UCSD-AML1 (cell line): ENCODE measurements around the gene KLHDC8A.
"Not testable (repeated sequence)": the region's sequence is repeated elsewhere in the genome, so short reads cannot be mapped to it uniquely, and the experiment has no call there.

Experiments used
- DNase-seq: peaks from one replicate; lab custom pipeline; 2025; ENCODE audit not compliant: unreplicated experiment; lab: John Stamatoyannopoulos, UW

KLHDC8A gene

GRCh38 chr1:205298191-205298994 lies 58.3 kb downstream of the KLHDC8A start:
- DNase-seq: no peak

DNA sequence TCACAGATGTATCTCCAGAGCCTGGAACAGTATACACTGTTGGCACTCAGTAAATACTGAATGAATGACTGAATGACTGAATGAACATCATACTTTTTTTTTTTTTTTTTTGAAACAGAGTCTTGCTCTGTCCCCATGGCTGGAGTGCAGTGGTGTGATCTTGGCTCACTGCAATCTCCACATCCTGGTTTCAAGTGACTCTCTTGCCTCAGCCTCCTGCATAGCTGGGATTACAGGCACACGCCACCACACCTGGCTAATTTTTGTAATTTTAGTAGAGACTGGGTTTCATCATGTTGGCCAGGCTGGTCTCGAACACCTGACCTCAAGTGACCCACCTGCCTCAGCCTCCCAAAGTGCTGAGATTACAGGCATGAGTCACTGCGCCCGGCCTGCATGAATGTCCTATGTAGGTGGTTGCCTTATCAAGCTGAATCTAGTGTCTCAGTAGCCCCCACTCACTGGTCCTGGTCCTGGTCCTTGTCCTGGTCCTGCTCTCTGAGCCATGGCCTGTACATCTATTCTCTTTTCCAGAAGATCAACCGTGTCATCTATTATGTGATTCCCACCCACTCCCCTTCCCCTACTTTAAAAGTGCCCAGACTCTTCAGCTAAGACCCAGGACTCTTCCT lies 59.1 kb downstream of the KLHDC8A start:
- not testable (repeated sequence) for DNase-seq

GRCh38 chr1:205296154-205296553 lies 60.6 kb downstream of the KLHDC8A start:
- DNase-seq: no peak

- no peak for DNase-seq
Observed at GRCh38 chr1:205294934-205295333, 61.8 kb downstream of the KLHDC8A start.

GRCh38 chr1:205294175-205294917 lies 62.4 kb downstream of the KLHDC8A start:
- no peak for DNase-seq

DNA sequence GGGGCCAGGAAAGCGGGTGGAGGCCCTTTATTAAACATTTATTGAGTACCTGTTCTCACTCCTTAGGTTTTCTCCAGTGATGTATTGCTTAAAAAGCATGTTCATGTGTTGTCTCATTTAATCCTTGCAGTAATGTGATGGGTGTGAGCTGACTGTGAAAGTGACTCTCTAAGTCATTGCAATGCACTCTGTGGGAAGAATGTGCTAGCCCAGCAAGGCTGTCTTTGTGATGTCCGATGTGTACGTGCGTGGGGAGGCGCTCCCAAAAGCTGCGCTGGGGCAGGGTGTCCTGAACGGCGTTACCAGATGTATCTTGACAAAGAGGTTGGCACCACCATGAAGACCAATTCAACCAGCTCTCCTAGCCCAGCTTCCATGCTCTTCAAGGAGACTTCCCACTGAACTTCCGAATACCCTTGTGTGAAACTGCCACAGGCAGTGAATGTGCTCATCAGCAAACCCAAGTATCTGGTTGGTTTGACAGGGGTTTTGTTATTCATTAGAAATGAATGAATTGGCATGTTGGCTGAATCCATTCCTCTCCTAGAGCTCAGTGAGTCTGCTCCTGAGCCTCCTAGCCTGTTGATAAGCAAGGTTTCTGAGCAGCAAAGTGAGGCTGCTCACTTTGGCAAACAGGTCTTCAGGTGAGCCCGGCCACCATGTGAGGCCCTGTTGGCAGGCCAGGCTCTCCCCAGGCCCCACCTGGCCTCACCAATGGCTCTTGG lies 63.2 kb downstream of the KLHDC8A start:
- DNase-seq: no peak

DNA sequence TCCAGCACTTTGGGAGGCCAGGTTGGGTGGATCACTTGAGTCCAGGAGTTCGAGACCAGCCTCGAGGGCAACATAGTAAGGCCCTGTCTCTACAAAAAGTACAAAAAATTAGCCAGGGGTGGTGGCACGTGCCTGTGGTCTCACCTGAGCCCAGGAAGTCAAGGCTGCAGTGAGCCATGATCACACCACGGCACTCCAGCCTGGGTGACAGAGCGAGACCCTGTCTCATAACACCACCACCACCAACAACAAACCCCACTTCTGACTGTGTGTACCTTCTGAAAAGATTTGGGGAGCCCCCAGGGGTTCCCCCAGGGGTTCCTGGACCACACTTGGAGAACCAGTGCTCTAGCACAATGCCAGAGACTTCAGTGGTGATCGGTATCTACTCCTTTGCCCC lies 65.1 kb downstream of the KLHDC8A start:
- DNase-seq: no peak

DNA sequence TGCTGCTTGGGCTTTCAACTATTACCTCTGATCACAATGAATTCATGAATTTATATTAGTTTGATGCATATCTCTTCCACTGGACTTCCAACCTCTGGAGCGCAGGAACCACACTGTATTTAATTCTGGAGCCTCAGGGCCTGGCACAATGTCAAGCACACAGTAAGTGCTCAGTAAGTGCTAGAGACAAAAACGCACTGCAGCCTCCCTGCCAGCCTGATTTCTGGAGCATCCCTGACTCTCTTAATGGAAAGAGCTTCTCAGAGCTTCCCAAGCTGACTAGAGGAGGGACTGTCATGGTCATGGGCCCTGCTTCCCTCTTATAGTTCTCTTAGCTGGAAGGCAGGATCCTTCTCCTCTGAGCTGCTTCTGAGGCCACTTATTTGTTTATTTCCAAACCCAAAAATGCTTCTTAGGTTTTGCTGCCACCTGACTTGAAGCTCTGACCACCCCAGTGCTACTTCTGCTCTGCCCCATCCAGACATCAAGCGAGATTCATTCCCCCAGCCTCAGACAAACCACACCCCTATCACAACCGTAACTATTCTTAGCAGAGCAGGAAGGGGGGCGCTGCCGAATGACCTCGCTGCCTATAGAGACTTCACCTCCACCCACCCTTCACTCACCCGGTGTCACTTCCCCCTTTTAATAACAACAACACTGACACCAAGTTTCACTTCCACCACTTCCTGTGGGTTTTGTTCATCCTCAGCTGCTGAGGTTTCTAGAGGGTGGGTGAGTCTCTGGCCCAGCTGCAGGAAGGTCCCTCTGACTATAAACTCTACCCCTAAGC lies 68.8 kb downstream of the KLHDC8A start:
- DNase-seq: peak; percentile 75

DNA sequence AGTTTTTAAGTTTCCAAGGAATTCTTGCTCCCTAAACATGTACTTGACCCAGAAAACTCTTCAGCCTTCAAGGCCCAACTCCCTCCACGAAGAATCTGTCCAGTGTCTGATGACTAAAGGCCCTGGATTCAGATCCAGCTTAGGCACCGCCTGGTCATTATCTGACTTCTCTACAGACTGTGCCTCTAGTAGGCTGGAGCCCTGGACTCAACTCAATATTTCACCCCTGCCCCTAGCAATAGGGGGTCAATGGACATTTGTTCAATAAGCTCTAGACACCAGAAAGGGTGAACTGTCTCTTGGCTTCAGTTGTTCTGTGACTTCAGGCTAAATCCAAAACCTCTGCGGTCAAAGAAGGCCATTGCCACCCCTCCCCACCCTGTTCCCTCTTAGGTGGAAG lies 69.6 kb downstream of the KLHDC8A start:
- no peak for DNase-seq

GRCh38 chr1:205286335-205286950 lies 70.3 kb downstream of the KLHDC8A start:
- peak; percentile 25 for DNase-seq
